Panc1 (cell line): ENCODE data around the gene LRRC74A.

ENCODE experiments used
- CTCF ChIP-seq: fragments of 450-650 bp; IDR thresholded peaks from 2 replicates; pipeline ENCODE4 v1.5.1; 2017; ENCODE audit warnings: mild to moderate bottlenecking
- POLR2AphosphoS5 ChIP-seq: IDR thresholded peaks from 2 replicates; pipeline ENCODE4 v1.6.1; 2012; ENCODE audit warnings: mild to moderate bottlenecking, low read depth, low read length, moderate library complexity
- REST ChIP-seq, 2 experiments: IDR thresholded peaks; 2 replicates each; pipeline ENCODE4 v1.6.1; 2011 to 2012; ENCODE audit warnings: low read depth in 2 of 2, control low read depth in 1 of 2, low read length in 1 of 2, mild to moderate bottlenecking in 1 of 2, moderate library complexity in 1 of 2; ENCODE audit not compliant: insufficient read depth in 1 of 2
- SIN3A ChIP-seq: IDR thresholded peaks from 2 replicates; pipeline ENCODE4 v1.6.1; 2012; ENCODE audit warnings: low read depth, mild to moderate bottlenecking, low read length, moderate library complexity, borderline replicate concordance; ENCODE audit not compliant: insufficient read depth

GRCh38 chr14:76867516-76868453 is 41.6 kb downstream of the LRRC74A start:
- no peak for TF ChIP-seq POLR2AphosphoS5
- no peak for TF ChIP-seq SIN3A
- no peak for TF ChIP-seq CTCF
- TF ChIP-seq REST (IDR thresholded peaks at IDR 0.05; ENCODE audit: insufficient read depth in 1 of 2, low read depth in 2 of 2, low read length in 1 of 2) = no peak
